Stimulated activated CD8-positive, alpha-beta memory T cell treated with anti-CD3 and anti-CD28 coated beads, Interleukin-4, amount 100 ng/mL, for 4 hours (primary cell): ENCODE measurements around the gene ACOD1.
A peak's percentile ranks its signal among the peaks of the same experiment; 100 is the strongest.
"Not testable (repeated sequence)": the region's sequence is repeated elsewhere in the genome, so short reads cannot be mapped to it uniquely, and the experiment has no call there.

Experiments
- DNase-seq, 2 donors: peaks; one replicate each; pipeline ENCODE4 v3.0.0-alpha.2; 2020; ENCODE audit warnings: low read depth in 2 of 2, low spot score in 1 of 2

ACOD1 gene

GRCh38 chr13:76948149-76948548 is at the start of gene ACOD1:
ACOD1 (plus strand) TSS chr13:76948511; CDS start chr13:76948559, 48 bp downstream.
- no peak for DNase-seq

- not testable (repeated sequence) for DNase-seq
Measured at GRCh38 chr13:76899066-76899465, 49.2 kb upstream of the ACOD1 start.

GRCh38 chr13:76903544-76904162 is 44.7 kb upstream of the ACOD1 start:
- peak; percentile 43 to 46 for DNase-seq

GRCh38 chr13:76904507-76904906 is 43.8 kb upstream of the ACOD1 start:
- DNase-seq: no peak

GRCh38 chr13:76912476-76912875 is 35.8 kb upstream of the ACOD1 start:
- DNase-seq: no peak

- DNase-seq: no peak
Measured at GRCh38 chr13:76913898-76914297, 34.4 kb upstream of the ACOD1 start.

GRCh38 chr13:76917095-76917494 is 31.2 kb upstream of the ACOD1 start:
- no peak for DNase-seq

GRCh38 chr13:76917755-76918481 is 30.4 kb upstream of the ACOD1 start:
- DNase-seq: not testable (repeated sequence)

- no peak for DNase-seq
Measured at GRCh38 chr13:76921516-76921915, 26.8 kb upstream of the ACOD1 start.

GRCh38 chr13:76925115-76925514 is 23.2 kb upstream of the ACOD1 start:
- no peak for DNase-seq

- no peak for DNase-seq
Measured at GRCh38 chr13:76927955-76928354, 20.4 kb upstream of the ACOD1 start.

- no peak for DNase-seq
Measured at GRCh38 chr13:76928456-76928855, 19.9 kb upstream of the ACOD1 start.

- no peak for DNase-seq
Measured at GRCh38 chr13:76929320-76929719, 19.0 kb upstream of the ACOD1 start.

GRCh38 chr13:76929851-76930374 is 18.4 kb upstream of the ACOD1 start:
- no peak for DNase-seq

GRCh38 chr13:76932076-76932475 is 16.2 kb upstream of the ACOD1 start:
- no peak for DNase-seq

GRCh38 chr13:76934671-76935070 is 13.6 kb upstream of the ACOD1 start:
- no peak for DNase-seq

GRCh38 chr13:76936763-76937162 is 11.5 kb upstream of the ACOD1 start:
- no peak for DNase-seq

GRCh38 chr13:76937281-76937820 is 11.0 kb upstream of the ACOD1 start:
- no peak for DNase-seq

GRCh38 chr13:76939215-76939614 is 9.1 kb upstream of the ACOD1 start:
- no peak for DNase-seq

GRCh38 chr13:76942363-76942762 is 5.9 kb upstream of the ACOD1 start:
- DNase-seq: no peak

- no peak for DNase-seq
Measured at GRCh38 chr13:76943646-76944045, 4.7 kb upstream of the ACOD1 start.

- DNase-seq: no peak
Measured at GRCh38 chr13:76944456-76944855, 3.9 kb upstream of the ACOD1 start.
